Fibroblast of villous mesenchyme (primary cell): ENCODE results near the gene JAKMIP2. TPM values are rescaled to one million over a fixed set of nuclear protein-coding genes. Genes with fewer than 3 reads are reported as not detected.

Source experiments
- DNase-seq: peaks from one replicate; pipeline ENCODE4 v3.0.0-alpha.2; 2010; ENCODE audit warnings: low read depth
- H3K4me3 ChIP-seq: 2 replicates; pipeline ENCODE4 v1.5.1; 2011; ENCODE audit warnings: low read depth, mild to moderate bottlenecking, low read length
- total RNA-seq: library from RNA; depleted of rRNA; stranded (reverse); fragments of >200 nt; gene quantifications from 2 replicates; pipeline ENCODE4 v1.2.3, GENCODE V29; 2012
- TF ChIP-seq, protein P1 (sequence below): IDR thresholded peaks from 2 replicates; pipeline ENCODE4 v1.5.1; 2012; ENCODE audit warnings: low read depth, mild to moderate bottlenecking, low read length; ENCODE audit not compliant: insufficient read depth

Gene JAKMIP2
- total RNA-seq, 1 donor, result 3.5 TPM

GRCh38 chr5:147578228-147579024, 204.1 kb downstream of the JAKMIP2 start:
- peak overlapping the region; percentile 41 for H3K4me3 ChIP-seq
- TF ChIP-seq, protein P1, sequence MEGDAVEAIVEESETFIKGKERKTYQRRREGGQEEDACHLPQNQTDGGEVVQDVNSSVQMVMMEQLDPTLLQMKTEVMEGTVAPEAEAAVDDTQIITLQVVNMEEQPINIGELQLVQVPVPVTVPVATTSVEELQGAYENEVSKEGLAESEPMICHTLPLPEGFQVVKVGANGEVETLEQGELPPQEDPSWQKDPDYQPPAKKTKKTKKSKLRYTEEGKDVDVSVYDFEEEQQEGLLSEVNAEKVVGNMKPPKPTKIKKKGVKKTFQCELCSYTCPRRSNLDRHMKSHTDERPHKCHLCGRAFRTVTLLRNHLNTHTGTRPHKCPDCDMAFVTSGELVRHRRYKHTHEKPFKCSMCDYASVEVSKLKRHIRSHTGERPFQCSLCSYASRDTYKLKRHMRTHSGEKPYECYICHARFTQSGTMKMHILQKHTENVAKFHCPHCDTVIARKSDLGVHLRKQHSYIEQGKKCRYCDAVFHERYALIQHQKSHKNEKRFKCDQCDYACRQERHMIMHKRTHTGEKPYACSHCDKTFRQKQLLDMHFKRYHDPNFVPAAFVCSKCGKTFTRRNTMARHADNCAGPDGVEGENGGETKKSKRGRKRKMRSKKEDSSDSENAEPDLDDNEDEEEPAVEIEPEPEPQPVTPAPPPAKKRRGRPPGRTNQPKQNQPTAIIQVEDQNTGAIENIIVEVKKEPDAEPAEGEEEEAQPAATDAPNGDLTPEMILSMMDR, result peak; percentile 73
- DNase-seq, result peak; percentile 72

DNA sequence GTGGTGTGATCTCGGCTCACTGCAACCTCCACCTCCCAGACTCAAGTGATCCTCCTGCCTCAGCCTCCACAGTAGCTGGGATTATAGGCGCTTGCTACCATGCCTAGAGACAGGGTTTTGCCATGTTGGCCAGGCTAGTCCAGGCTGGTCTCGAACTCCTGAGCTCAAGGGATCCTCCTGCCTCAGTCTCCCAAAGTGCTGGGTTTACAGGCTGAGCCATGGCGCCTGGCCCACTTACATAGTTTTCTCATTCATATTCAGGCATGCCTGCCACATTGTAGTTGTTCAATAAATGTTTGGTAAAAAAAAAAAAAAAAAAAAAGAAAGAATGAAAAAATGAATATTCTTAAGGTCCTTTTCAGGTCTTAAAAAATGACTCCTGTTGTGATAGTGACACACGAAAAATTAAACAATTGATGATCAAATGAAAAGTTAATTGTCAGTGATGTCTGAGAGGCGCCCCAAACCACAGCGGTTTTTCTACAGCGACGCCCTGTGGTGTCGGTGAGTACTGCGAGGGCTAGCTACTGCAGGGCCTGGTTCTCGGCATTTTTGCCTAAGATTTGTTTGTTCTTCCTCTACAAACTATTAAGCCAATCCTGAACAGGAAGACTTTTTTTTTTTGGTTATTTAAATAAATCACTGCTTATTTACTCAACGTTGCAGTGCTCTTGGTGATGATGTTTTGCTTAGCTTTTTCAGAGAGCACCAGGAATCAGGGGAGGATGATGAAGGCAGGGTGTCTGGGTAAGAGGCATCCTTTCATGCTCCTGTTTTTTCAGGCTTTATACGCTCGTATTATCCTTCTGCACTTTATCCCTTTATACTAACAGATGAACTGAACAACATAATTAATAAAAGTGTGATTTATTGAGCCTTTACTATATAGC, 205.6 kb downstream of the JAKMIP2 start:
- DNase-seq, result peak; percentile 41
- TF ChIP-seq, protein P1, result peak; percentile 98
- H3K4me3 ChIP-seq, result no peak overlapping the region

DNA sequence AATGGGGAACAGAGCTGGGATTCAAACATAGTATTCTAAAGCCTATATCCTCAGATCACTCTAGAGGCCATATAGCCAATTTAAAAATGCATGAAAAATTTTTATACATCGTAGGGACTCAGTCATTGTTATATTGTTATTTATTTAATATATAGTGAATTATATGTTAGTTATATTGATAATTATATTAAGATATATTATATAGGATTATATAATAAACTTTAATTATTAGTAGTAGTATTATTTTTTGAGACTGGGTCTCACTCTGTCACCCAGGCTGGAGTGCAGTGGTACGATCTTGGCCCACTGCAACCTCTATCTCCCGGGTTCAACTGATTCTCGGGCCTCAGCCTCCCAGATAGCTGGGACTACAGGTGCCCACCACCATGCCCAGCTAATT, 206.9 kb downstream of the JAKMIP2 start:
- no peak overlapping the region for H3K4me3 ChIP-seq
- TF ChIP-seq, protein P1, result no peak
- no peak for DNase-seq

DNA sequence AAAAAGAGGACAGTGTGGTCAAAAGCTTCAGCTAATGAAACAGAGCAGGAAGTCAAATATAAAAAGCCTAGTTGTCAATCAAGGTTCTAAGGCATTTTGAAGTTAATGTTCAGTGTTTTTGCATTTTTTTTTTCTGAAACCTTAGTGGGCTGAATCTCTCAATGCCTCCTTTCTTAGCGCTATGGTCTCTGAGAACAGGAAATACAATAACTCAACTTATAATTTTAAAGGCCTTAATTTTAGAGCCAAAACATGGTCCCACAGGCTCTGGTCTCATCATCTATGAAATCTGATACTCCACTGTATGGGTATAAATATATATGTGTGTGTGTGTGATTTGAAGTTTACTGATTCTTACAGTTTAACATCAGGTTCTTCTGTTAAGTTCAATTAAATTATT, 209.3 kb downstream of the JAKMIP2 start:
- DNase-seq, result no peak
- H3K4me3 ChIP-seq, result no peak overlapping the region
- TF ChIP-seq, protein P1, result no peak

GRCh38 chr5:147568710-147569406, 213.7 kb downstream of the JAKMIP2 start:
- TF ChIP-seq, protein P1, result no peak
- H3K4me3 ChIP-seq, result no peak overlapping the region

DNA sequence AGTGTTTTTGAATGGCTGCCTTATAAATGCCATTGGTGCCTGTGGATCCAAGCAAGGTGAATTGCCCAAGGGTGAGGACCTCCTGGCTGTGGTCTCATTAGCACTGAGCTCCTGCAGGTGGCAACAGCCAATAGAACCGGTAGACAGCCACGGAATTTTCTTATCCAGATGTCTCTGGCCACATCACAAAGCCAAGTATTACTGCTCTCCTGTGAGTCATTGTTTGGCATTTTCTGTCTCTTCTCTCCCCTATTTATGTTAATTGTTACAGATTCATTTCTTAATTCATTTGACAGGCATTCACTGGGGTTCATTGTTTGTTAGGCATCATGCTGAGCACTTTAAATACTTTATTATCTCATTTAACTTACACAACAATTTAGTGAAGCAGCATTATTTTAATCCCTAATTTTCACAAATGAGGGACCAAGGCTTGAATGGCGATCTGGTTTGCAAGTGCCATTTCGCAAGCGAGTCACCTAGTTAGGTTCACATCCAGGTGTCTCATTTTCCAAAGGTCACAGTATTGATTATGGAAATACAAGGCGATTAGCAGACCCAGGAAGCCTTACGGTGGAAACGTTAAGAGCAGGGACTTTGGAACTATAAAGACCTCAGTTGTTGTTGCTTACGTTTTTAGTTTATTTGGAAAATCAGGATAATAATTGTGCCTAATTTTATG, 214.5 kb downstream of the JAKMIP2 start:
- TF ChIP-seq, protein P1, result no peak

More at GRCh38 chr5:147568710-147569406, 213.7 kb downstream of the JAKMIP2 start:
- no peak for DNase-seq

More for the DNA sequence above, 214.5 kb downstream of the JAKMIP2 start:
- DNase-seq, result peak; percentile 64
- H3K4me3 ChIP-seq, result no peak overlapping the region
